Mucosa of gallbladder (tissue), 1 donor: ENCODE measurements around the gene SCGB1C1. TPM values are rescaled to one million over a fixed set of nuclear protein-coding genes. Genes with fewer than 3 reads are reported as not detected.
"Not testable (repeated sequence)": the region's sequence is repeated elsewhere in the genome, so short reads cannot be mapped to it uniquely, and the experiment has no call there.

Experiments used
- DNase-seq: peaks from one replicate; pipeline ENCODE4 v3.0.0-alpha.2; 2020; ENCODE audit warnings: low spot score
- total RNA-seq: library from RNA; stranded (reverse); gene quantifications from one replicate; pipeline ENCODE4 v1.2.1, GENCODE V29; 2021
- donor health status: DM: no; HTN: no; CAD: no.

SCGB1C1 gene
- total RNA-seq, result not detected

GRCh38 chr11:192674-193128, at the start of gene SCGB1C1:
TSS of gene SCGB1C1 (plus strand) at chr11:193078. CDS start at chr11:193100, 22 bp downstream.
- not testable (repeated sequence) for DNase-seq

DNA sequence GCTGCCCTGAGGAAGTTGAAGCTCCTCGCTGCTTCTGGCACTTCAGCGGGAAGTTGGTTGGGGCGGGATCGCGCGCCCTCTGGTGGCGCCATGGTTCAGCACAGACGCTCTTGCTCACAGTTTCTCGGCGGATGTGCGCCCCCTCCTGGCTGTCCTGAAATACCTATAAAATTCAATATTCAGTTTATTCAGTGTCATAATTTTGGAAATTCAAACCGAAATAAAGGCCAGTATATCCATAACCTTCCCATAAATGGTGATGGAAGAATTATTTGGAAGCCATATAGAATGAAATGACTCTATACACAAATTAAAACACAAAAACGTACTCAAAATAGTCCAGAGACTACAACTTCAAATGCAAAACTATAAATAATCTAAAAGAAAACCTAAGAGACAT, 12.6 kb upstream of the SCGB1C1 start:
- DNase-seq, result not testable (repeated sequence)

GRCh38 chr11:189200-189783, 3.6 kb upstream of the SCGB1C1 start:
- not testable (repeated sequence) for DNase-seq

DNA sequence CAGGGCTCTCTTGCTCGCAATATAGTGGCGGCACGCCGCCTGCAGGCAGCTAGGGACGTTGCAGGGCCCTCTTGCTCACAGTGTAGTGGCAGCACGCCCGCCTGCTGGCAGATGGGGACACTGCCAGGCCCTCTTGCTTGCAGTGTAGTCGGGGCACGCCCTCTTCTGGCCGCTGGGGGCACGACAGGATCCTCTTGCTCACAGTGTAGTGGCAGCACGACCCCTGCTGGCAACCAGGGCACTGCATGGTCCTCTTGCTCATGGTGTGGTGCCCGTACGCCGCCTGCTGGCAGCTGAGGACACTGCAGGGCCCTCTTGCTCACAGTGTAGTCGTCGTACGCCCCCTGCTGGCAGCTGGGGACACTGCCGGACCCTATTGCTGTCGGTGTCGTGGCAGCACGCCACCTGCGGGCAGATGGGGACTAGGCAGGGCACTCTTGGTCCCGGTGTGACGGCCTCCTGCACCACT, 3.0 kb upstream of the SCGB1C1 start:
- peak; percentile 9 for DNase-seq

GRCh38 chr11:190546-190945, 2.3 kb upstream of the SCGB1C1 start:
- DNase-seq, result not testable (repeated sequence)

DNA sequence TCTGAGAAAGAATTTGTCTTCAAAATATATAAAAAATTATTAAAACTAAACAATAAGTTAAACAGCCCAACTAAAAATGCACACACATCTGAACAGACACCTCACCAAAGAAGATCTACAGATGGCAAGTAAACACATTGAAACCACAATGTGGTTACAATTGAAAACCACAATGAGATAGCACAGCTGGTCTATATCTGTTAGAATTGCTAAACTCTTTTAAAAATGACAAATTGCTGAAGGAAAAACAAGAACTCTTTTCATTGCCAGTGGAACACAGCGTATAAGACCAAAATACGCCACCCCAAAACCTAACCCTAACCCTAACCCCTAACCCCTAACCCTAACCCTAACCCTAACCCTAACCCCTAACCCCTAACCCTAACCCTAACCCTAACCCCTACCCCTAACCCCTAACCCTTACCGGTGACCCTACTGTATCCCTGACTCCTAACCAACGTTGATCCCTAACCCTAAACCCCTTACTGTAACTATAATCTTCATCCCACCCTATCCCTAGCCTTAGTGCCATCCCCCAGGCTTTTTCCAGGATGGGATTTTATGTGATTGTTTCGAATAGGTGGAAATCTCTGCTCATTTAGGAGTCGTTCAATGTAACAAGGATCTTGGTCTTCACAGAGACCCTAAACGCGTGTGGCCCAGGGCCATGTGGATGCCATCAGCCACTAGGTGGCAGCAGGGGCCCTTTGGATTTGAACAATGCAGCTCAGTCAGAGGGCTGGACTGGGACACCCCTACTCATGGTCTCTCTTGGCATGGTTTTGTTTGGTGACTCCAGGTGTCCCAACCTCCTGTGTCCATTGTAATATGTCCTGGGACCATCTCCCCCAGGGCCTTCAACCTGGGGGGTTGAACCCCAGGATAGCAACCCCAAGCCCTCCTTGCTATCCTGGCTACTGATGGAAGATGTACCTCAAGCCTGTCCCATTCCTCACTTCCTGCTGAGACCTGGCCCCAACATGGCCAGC, 1.1 kb upstream of the SCGB1C1 start:
- DNase-seq, result not testable (repeated sequence)

GRCh38 chr11:193481-193880, 603 bp downstream of the SCGB1C1 start:
- DNase-seq, result peak; percentile 10

DNA sequence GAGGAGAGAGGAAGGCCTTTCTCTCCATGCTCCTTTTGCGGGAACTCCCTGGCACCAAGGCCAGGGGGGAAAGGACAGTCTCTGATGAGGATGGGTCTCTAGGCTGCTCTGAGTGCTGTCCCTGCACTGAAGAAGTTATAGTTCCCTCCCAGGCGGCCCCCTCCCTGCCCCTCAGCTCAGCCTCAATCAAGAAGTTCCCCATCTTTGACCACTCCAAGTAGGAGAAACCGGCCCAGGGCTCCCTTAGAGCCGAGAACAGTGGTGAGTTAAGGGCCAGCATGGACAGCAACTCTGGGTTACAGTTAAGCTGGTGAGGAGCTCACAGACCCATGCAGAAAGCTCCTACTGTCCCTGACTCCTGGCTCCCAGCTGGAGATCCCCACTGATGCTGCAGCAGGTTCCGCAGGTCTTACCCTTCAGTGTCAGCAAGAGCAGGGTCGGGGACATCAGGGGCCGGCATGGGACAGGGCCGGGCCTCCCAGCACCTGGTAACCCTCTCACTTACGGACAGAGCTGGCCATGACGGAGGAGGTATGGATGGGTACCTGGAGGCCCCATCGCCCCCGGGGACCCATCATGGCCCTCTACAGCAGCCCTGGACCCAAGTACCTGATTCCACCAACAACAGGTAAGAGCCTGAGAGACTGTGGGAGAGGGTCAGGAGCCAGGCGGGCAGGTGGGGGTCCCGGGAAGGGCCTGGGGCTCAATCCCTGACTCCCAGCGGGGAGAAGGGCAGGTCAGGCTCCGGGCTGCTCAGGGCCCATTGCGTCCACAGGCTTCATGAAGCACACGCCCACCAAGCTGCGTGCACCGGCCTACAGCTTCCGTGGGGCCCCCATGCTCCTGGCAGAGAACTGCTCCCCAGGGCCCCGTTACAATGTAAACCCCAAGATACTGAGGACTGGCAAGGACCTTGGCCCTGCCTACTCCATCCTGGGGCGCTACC, 4.2 kb downstream of the SCGB1C1 start:
- no peak for DNase-seq

DNA sequence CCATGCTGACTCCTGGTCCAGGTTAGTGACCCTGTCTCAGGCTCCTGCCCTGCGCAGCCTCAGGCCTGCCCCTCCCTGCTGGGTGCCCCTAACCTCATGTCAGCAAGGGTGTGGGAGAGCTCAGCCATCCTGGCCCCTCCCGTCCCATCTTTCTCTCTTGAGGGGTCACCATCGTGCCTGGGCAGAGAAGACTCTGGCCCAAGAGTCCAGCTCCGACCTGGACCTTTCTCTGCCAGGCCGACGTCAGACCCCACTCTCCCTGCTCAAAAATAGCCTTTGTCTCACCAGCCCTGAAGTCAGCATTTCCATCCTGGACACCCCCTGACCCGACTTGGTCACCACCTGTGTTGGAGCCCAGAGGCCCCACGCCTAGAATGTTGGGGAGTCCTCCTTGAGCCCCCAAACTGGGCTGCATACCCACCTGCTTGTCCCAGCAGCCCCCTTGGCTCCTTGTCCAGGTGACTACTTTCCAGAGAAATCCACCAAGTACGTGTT, 4.9 kb downstream of the SCGB1C1 start:
- no peak for DNase-seq

DNA sequence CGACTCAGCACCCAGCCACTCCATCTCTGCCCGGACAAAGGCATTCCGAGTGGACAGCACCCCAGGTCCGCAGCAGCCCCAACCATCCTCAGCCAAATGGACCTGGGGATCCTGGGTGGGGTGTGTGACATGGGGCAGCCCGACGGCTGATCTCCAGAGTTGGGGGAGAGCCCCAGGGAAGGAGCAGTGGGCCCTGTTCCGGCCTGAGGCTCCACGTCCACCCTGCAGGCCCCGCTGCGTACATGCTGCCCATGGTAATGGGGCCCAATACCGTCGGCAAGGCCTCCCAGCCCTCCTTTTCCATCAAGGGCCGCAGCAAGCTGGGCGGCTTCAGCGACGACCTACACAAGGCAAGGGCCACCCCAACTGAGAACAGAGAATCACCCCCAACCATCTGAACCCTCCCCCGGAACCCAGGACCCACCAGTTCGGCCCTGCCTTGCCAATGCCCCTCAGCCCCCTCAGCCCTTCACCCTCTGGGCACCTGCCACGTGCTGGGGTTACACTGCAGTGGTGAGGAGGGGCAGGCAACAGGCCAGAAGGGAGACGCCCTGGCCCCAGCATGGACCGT, 5.4 kb downstream of the SCGB1C1 start:
- no peak for DNase-seq

DNA sequence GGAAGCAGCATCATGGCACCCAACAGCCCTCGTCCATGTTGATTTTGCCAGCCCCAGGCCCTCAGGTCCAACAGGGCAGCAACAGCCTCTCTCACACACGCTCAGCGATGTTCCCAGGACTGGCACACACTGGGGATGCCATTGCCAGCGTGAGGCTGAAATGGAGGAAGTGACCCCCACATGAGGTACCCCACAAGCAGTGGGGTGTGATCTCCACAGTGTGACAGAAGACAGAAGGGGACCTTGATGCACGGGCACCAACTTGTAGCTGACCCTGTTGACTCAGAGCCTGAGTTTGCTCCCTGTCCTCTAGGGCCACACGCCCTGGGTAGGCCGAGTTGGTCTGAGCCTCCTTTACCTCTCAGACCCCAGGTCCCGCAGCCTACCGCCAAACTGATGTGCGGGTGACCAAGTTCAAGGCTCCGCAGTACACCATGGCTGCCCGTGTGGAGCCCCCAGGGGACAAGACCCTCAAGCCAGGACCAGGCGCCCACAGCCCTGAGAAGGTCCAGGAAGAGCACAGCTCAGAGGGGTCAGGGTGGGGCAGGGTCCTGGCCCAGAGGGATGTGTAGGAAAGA, 6.2 kb downstream of the SCGB1C1 start:
- peak; percentile 9 for DNase-seq

GRCh38 chr11:199782-200181, 6.9 kb downstream of the SCGB1C1 start:
- peak; percentile 9 for DNase-seq

- peak; percentile 8 for DNase-seq
Measured at GRCh38 chr11:200224-201003, 7.5 kb downstream of the SCGB1C1 start.

GRCh38 chr11:201966-202365, 9.1 kb downstream of the SCGB1C1 start:
- no peak for DNase-seq

- no peak for DNase-seq
Measured at GRCh38 chr11:202490-202889, 9.6 kb downstream of the SCGB1C1 start.

DNA sequence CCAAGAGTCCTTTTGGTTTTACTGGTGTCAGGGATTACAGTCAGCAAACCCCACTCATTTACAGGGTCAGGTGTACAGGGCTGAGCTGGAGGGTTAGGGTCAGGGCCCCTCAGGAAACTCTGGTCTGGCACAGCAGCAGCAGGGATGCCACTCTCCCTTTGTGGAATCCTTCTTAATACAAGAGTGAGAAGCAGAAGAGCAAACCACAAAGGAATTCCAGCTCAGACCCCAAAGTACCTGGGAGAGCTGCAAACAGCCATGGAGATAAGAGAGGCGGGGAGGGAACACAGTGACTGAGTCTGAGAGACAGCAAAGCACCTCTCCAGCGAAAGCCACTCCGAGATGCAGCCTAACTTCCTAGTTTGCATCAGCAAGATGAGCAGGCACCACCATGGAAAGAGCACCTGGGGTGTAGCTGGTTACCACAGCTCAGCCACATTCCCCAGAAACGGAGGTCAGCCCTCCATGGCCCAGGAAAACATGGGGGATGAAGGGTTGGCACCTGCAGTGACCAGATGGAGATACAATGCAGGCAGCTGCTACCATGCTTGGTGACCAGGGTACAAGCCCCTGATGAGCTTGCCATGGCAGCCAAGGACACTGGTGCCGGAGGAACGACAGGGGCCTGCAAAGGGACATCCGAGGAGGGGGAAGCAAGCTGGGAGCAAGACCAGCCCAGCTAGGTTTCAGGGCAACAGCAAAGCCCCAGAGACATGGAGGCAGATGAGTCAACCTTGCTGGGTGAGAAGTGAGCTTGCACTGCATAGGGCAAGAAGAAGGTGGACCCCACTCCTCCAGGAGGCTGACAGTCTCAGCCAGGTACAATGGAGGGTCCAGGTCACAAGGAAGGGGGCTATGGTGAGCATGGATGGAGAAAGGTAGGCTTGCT, 10.4 kb downstream of the SCGB1C1 start:
- peak; percentile 9 for DNase-seq

DNA sequence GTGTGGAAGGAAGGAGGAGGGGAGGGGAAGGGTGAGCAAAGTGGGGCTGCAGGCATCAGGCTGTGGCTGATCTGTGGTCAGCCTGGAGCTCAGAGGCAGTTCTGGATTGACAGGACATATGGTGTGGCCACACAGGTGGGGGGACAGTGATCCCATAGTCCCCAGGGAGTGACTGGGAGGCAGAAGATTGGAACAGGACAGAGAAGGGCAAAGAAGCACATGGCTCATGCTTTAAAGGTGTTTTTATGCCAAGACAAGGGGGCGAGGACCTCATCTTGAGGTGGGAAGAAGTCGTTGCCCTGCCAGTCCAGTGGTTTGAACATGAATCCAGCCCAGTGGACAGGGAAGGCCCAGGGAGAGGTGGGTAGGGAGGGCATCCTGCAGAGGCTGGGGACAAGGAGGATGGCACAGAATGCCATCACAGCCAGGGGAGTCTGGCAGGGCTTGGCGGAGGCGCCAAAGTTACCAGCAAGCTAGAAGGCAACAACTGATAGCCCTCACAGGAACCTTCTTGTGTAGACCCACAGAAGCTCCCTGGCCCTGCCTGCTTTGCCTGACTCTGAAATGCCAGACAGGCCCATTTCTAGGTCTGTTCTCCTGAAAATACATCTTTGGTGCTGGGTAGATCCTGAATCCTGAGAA, 11.2 kb downstream of the SCGB1C1 start:
- no peak for DNase-seq

DNA sequence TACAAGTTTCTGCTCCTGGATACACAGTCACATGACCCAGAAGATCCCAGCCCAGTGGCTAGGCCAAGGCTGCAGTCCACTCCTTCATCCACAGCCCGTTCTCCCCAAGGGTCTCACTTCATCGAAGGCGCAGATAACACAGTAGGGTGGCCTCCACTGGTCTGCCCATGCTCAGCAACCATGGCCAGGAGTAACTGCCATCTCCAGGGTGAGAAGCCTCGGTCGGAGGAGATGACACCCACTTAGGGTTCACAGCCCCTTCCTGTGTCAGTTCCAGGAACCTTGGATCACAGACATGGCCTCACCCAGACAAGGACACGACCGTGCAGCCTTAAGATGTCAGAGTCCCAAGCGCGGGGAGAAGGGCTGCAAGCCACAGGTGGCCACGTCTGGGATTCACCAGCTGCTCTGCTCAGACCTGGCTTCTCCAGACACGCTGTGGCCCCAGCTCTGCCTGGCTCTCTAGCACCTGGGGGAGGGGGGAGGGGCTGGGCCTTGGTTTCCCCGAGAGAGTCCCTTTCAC, 11.8 kb downstream of the SCGB1C1 start:
- peak; percentile 8 for DNase-seq
